ENCODE data around the gene MYLK3. TPM values are rescaled to one million over a fixed set of nuclear protein-coding genes. Genes with fewer than 3 reads are reported as not detected.

Gene MYLK3
- total RNA-seq: under 0.01 and 0.14 TPM in 2 replicates

DNA sequence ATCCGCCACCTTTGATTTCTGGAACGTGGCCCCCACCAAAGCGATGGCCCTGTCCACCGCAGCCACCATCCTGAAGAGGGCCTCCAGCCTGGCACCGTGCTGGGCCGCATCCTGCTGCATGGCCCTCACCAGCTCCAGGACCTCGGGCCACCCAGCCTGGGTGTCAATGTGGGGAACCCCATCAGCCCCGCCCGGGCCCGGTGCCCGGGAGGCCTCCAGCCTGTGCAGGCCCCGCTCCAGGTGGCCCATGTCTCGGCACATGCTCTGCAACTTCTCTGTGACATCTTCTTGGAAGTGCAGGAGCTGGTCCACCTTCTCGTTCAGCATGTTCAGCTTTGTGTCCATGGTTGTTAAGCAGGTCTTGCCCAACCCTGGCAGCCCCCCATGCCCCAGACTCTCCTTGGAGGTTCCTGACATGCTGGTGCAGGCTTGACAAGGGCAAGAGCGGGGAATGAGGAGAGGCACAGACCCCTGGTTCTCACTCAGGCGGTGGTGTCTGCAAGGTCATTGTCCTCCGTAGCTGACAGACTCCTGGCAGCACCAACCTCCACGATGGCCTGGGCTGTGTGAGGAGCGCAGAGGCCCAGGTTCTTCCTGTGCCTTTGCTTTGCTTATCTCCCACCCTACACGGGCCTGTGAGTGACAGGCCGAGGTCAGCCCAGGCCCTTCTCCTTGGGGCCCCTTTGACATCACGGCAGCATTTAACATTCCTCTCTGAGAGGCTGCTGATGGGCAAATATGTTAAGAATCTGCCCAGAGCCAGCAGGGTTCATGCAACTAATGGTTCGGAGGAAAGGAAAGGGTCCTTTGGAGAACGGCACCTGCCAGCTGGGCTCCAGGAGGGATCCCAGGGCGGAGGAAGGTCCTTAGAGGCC lies at the start of gene MYLK3:
MYLK3 (minus strand) TSS at position 568 of the 875 bp plus-strand sequence; CDS start at position 417, 151 bp downstream.

DNA sequence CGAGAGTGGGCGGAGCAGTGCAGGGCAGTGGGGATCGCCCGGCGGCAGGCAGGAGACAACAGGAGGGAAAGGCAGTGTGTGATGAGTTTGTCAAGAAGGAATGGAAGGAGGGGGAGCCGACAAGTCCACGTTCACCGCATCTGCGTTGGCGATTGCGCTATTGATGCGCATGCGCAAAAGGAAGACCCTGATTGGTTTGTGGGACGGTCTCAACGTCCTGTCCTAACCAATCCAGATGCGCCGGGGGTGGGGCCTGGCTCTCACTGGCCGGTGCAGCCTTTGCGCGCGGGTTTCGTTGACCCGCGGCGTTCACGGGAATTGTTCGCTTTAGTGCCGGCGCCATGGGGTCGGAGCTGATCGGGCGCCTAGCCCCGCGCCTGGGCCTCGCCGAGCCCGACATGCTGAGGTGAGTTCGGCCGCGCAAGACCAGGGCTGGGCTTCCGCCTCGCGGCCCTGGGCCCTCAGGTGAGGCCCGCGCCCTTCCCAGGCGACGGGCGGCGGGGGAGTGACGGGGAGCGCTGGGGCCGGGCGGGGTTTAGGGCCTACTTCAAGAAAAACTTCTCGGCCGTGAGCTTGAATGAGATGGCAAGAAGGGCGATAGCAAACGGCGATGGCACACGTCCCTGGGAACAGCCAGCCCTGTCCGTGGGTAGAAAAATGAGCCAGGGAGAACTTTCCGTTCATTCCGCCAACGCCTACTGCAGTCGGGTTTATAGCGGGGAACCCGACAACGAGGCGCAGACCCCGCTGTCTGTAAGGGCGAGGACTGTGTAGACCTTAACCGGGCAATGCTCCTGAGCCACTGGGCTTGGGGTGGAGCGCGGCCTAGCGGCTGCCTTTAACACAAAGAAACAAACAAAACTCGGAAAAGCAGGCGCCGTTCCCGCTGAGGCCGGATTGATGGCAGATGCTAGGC lies 58.5 kb downstream of the MYLK3 start, which contains the start of gene ORC6:
ORC6 (plus strand) TSS at position 295 of the 916 bp plus-strand sequence; CDS start at position 342, 47 bp downstream.

DNA sequence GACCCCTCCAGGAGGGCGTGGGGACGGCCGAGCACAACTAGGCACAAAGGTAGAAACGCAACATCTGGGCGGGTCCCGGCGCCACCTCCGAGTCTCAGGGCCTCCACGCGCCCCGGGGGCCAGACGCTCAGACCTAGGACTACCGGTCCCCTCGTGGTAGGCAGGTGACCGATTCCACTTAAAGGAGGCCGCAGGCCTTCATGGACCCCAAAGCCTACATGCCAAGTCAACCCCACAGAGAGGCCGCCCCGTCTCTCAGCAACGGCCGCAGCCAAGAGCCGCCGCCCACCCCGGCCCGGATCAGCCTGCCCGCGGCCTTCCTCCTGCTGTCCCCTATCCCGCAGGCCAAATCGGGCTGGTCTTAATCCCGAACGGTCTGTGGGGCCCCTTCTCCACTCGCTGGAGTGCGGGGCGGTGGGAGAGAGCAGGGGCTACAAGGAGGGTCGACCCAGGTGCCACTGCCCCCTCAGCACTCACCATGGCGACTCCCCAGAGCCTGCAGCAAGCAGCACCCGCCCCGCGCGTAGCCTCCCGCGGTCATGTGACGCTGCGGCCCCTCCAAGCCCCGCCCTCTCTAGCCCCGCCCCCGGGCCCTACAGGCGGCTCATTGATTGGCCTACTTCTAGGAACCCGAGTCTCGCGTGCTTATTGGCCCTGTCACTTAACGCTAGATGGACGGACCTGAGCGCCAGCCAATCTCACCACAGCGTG lies 59.3 kb downstream of the MYLK3 start, which contains the start of gene VPS35:
VPS35 (minus strand) TSS at position 525 of the 711 bp plus-strand sequence; CDS start at position 480, 45 bp downstream.

Other genes starting within 250 kb of the MYLK3 start
- gene SHCBP1, start 127.0 kb downstream of the MYLK3 start, total RNA-seq: 0.07 and 0.34 TPM in 2 replicates
- 83.0 and 147 TPM in 2 replicates for gene VPS35, start 59.2 kb downstream of the MYLK3 start, total RNA-seq
- 2.5 and 2.7 TPM in 2 replicates for gene ORC6, start 58.7 kb downstream of the MYLK3 start, total RNA-seq
- gene C16orf87, start 82.8 kb upstream of the MYLK3 start, total RNA-seq: 8.5 and 10.6 TPM in 2 replicates
- gene GPT2, start 136.0 kb upstream of the MYLK3 start, total RNA-seq: 41.4 and 88.6 TPM in 2 replicates
- 95.0 and 98.4 TPM in 2 replicates for gene DNAJA2, start 225.3 kb upstream of the MYLK3 start, total RNA-seq

Measured in nasal cavity respiratory epithelium epithelial cell of viscerocranial mucosa (primary cell).